Erythroblast (primary cell): ENCODE data around the gene TRAF3IP1.

Experiments used
- GATA1 ChIP-seq: IDR thresholded peaks from 2 replicates; pipeline ENCODE4 v1.6.1; 2011; ENCODE audit warnings: low read depth, mild to moderate bottlenecking, control low read depth, low read length, moderate library complexity
- POLR2A ChIP-seq: IDR thresholded peaks from 2 replicates; pipeline ENCODE4 v1.6.1; 2011; ENCODE audit warnings: mild to moderate bottlenecking, low read length

DNA sequence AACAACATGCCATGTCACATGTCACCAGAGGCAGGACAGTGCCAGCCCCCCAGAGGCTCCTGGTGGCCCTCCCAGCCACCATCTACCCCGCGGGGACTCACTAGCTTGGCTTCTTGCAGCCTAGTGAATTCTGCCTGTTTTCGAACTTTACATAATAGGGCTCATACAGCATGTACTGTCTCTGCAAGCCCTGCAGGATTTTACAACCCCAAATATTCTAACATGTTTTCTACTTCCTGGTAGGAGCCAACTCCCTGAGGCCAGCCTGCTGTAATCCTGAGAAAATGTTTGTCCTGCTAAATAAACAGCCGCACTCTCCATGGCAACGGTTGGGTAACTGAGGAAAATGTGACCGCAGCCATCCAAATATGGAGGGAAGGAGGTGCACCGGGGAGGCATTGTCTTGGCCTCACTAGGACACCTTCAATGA lies 34.6 kb upstream of the TRAF3IP1 start:
- no peak for TF ChIP-seq POLR2A
- no peak for TF ChIP-seq GATA1
